WTC11 (cell line): ENCODE data around the gene SNAPC1. TPM values are rescaled to one million over a fixed set of nuclear protein-coding genes. Genes with fewer than 3 reads are reported as not detected.
"Not testable (repeated sequence)": the region's sequence is repeated elsewhere in the genome, so short reads cannot be mapped to it uniquely, and the experiment has no call there.

Source experiments
- ATAC-seq: fragments of 200-7000 bp; cut with Tn5 transposase; 2 replicates; pipeline ENCODE4 v1.10.0; 2021; ENCODE audit warnings: mild to moderate bottlenecking, moderate library complexity
- CTCF ChIA-PET: fragments of 300-600 bp; sonication (Branson Sonifier 250); formaldehyde crosslinking; loops from one replicate; lab custom pipeline; 2021; ENCODE audit warnings: antibody characterized with exemption; lab: Charles Lee
- POLR2A ChIA-PET: fragments of 350-600 bp; sonication (Branson Sonifier 250); formaldehyde crosslinking; loops from one replicate; lab custom pipeline; 2021; ENCODE audit warnings: antibody characterized with exemption; lab: Charles Lee
- DNase-seq: peaks from one replicate; pipeline ENCODE4 v3.0.0; 2021; ENCODE audit warnings: low spot score
- H3K27ac Mint-ChIP-seq: 2 replicates; pipeline ENCODE4 v1.8.0; 2021; ENCODE audit warnings: mixed read lengths
- H3K27me3 Mint-ChIP-seq: 2 replicates; pipeline ENCODE4 v1.8.0; 2021; ENCODE audit warnings: low read depth, mild to moderate bottlenecking, moderate library complexity, mixed read lengths
- H3K36me3 Mint-ChIP-seq: 2 replicates; pipeline ENCODE4 v1.8.0; 2021; ENCODE audit warnings: mixed read lengths
- H3K4me1 Mint-ChIP-seq: 2 replicates; pipeline ENCODE4 v1.8.0; 2022; ENCODE audit warnings: mixed read lengths
- H3K4me3 Mint-ChIP-seq: 2 replicates; pipeline ENCODE4 v1.8.0; 2021; ENCODE audit warnings: mild to moderate bottlenecking, moderate library complexity, mixed read lengths
- H3K9me3 Mint-ChIP-seq: 2 replicates; pipeline ENCODE4 v1.8.0; 2021; ENCODE audit warnings: mixed read lengths
- ATF1 ChIP-seq: sonication (generic); formaldehyde crosslinking; IDR thresholded peaks from 2 replicates; pipeline ENCODE4 v1.8.1; 2023; ENCODE audit warnings: mild to moderate bottlenecking, moderate library complexity, missing genetic modification reagents
- CBFB ChIP-seq: sonication (generic); formaldehyde crosslinking; IDR thresholded peaks from 2 replicates; pipeline ENCODE4 v1.8.1; 2022; ENCODE audit warnings: mild to moderate bottlenecking, low read depth, missing genetic modification reagents
- ESRRA ChIP-seq: sonication (generic); formaldehyde crosslinking; IDR thresholded peaks from 2 replicates; pipeline ENCODE4 v1.8.1; 2022; ENCODE audit warnings: mild to moderate bottlenecking, missing genetic modification reagents, borderline replicate concordance
- MAX ChIP-seq: sonication (generic); formaldehyde crosslinking; IDR thresholded peaks from 2 replicates; pipeline ENCODE4 v1.8.0; 2022; ENCODE audit warnings: mild to moderate bottlenecking, missing genetic modification reagents
- SP1 ChIP-seq: sonication (generic); formaldehyde crosslinking; conservative IDR thresholded peaks from 2 replicates; pipeline ENCODE4 v1.8.1; 2022; ENCODE audit warnings: missing genetic modification reagents
- STAT6 ChIP-seq: sonication (generic); formaldehyde crosslinking; conservative IDR thresholded peaks from 2 replicates; pipeline ENCODE4 v1.8.1; 2023; ENCODE audit warnings: mild to moderate bottlenecking, low read depth, missing genetic modification reagents, moderate library complexity
- TCF7 ChIP-seq: sonication (generic); formaldehyde crosslinking; IDR thresholded peaks from 2 replicates; pipeline ENCODE4 v1.8.0; 2022; ENCODE audit warnings: mild to moderate bottlenecking, low read depth, missing genetic modification reagents, moderate library complexity
- TEAD1 ChIP-seq: sonication (generic); formaldehyde crosslinking; IDR thresholded peaks from 2 replicates; pipeline ENCODE4 v1.8.0; 2022; ENCODE audit warnings: mild to moderate bottlenecking, missing genetic modification reagents
- TEAD4 ChIP-seq: sonication (generic); formaldehyde crosslinking; IDR thresholded peaks from 2 replicates; pipeline ENCODE4 v1.8.0; 2022; ENCODE audit warnings: mild to moderate bottlenecking, missing genetic modification reagents
- TP53 ChIP-seq: sonication (generic); formaldehyde crosslinking; IDR thresholded peaks from 2 replicates; pipeline ENCODE4 v1.8.1; 2023; ENCODE audit warnings: mild to moderate bottlenecking, missing genetic modification reagents
- USF2 ChIP-seq: sonication (generic); formaldehyde crosslinking; IDR thresholded peaks from 2 replicates; pipeline ENCODE4 v1.8.1; 2023; ENCODE audit warnings: mild to moderate bottlenecking, missing genetic modification reagents, moderate library complexity
- ZMAT4 ChIP-seq: fragments of 250-450 bp; sonication (Bioruptor Pico); IDR thresholded peaks from 2 replicates; pipeline ENCODE4 v1.9.0; 2021; ENCODE audit warnings: mild to moderate bottlenecking
- ZNF138 ChIP-seq: sonication (generic); formaldehyde crosslinking; conservative IDR thresholded peaks from 2 replicates; pipeline ENCODE4 v1.8.1; 2022; ENCODE audit warnings: mild to moderate bottlenecking, moderate library complexity, missing genetic modification reagents
- ZSCAN18 ChIP-seq: fragments of 250-450 bp; sonication (Bioruptor Pico); IDR thresholded peaks from 2 replicates; pipeline ENCODE4 v2.1.2; 2022; ENCODE audit warnings: mild to moderate bottlenecking, moderate library complexity
- total RNA-seq: library from RNA; stranded (reverse); gene quantifications from 3 replicates; pipeline ENCODE4 v1.2.3, GENCODE V29; 2021
- TF ChIP-seq, protein P1 (sequence below): sonication (generic); formaldehyde crosslinking; IDR thresholded peaks from 2 replicates; pipeline ENCODE4 v1.8.0; 2022; ENCODE audit warnings: mild to moderate bottlenecking, missing genetic modification reagents
- TF ChIP-seq, protein P2 (sequence below): sonication (generic); formaldehyde crosslinking; IDR thresholded peaks from 2 replicates; pipeline ENCODE4 v1.8.0; 2023; ENCODE audit warnings: missing genetic modification reagents, mild to moderate bottlenecking, borderline replicate concordance
- TF ChIP-seq, protein P3 (sequence below): sonication (generic); formaldehyde crosslinking; IDR thresholded peaks from 2 replicates; pipeline ENCODE4 v1.8.1; 2023; ENCODE audit warnings: mild to moderate bottlenecking, missing genetic modification reagents, borderline replicate concordance

The SNAPC1 gene
- total RNA-seq, 1 experiment from 2014 or later, result 9.5 TPM

GRCh38 chr14:61755382-61755742 lies 6.9 kb upstream of the SNAPC1 start:
- H3K36me3 Mint-ChIP-seq, POLR2A ChIA-PET, H3K27me3 Mint-ChIP-seq, H3K4me3 Mint-ChIP-seq, CTCF ChIA-PET, H3K9me3 Mint-ChIP-seq, ATAC-seq: not testable (repeated sequence)
- peak overlapping the region; percentile 73 for H3K27ac Mint-ChIP-seq
- TF ChIP-seq TEAD1 (peak; percentile 100), SP1 (CRISPR knock-in tag) (0 out of 2 replicates have a peak, but pooled peaks have one; percentile 44), MAX (CRISPR knock-in tag) (peak; percentile 30; the same call in 1 of the 2 replicates), USF2 (CRISPR knock-in tag) (peak; percentile 51), TEAD4 (CRISPR knock-in tag) (peak; percentile 99)
- TF ChIP-seq, protein P1, sequence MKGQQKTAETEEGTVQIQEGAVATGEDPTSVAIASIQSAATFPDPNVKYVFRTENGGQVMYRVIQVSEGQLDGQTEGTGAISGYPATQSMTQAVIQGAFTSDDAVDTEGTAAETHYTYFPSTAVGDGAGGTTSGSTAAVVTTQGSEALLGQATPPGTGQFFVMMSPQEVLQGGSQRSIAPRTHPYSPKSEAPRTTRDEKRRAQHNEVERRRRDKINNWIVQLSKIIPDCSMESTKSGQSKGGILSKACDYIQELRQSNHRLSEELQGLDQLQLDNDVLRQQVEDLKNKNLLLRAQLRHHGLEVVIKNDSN (CRISPR knock-in tag), result peak; percentile 78
- peak; percentile 25 for DNase-seq
- peaks cover 38% of the 10 kb centered on the region for H3K4me1 Mint-ChIP-seq

- H3K27me3 Mint-ChIP-seq, result no peaks in the 10 kb centered on the region
- H3K9me3 Mint-ChIP-seq, result peaks cover 8% of the 10 kb centered on the region
- H3K36me3 Mint-ChIP-seq, result no peaks in the 10 kb centered on the region
- H3K4me3 Mint-ChIP-seq, result no peak overlapping the region
- peaks cover 34% of the 10 kb centered on the region for H3K4me1 Mint-ChIP-seq
- no peak for ATAC-seq
- no peak for DNase-seq
- CTCF ChIA-PET, result interaction anchor here (1.0 kb wide), 1 partner anchor 82 kb away, joined by 4 read pairs; no protein-coding TSS in a partner anchor
- POLR2A ChIA-PET, result no interaction called here
- TF ChIP-seq ZNF138 (CRISPR knock-in tag) (no peak), TP53 (CRISPR knock-in tag) (no peak)
- TF ChIP-seq, protein P2, sequence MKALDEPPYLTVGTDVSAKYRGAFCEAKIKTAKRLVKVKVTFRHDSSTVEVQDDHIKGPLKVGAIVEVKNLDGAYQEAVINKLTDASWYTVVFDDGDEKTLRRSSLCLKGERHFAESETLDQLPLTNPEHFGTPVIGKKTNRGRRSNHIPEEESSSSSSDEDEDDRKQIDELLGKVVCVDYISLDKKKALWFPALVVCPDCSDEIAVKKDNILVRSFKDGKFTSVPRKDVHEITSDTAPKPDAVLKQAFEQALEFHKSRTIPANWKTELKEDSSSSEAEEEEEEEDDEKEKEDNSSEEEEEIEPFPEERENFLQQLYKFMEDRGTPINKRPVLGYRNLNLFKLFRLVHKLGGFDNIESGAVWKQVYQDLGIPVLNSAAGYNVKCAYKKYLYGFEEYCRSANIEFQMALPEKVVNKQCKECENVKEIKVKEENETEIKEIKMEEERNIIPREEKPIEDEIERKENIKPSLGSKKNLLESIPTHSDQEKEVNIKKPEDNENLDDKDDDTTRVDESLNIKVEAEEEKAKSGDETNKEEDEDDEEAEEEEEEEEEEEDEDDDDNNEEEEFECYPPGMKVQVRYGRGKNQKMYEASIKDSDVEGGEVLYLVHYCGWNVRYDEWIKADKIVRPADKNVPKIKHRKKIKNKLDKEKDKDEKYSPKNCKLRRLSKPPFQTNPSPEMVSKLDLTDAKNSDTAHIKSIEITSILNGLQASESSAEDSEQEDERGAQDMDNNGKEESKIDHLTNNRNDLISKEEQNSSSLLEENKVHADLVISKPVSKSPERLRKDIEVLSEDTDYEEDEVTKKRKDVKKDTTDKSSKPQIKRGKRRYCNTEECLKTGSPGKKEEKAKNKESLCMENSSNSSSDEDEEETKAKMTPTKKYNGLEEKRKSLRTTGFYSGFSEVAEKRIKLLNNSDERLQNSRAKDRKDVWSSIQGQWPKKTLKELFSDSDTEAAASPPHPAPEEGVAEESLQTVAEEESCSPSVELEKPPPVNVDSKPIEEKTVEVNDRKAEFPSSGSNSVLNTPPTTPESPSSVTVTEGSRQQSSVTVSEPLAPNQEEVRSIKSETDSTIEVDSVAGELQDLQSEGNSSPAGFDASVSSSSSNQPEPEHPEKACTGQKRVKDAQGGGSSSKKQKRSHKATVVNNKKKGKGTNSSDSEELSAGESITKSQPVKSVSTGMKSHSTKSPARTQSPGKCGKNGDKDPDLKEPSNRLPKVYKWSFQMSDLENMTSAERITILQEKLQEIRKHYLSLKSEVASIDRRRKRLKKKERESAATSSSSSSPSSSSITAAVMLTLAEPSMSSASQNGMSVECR (CRISPR knock-in tag), result no peak
- H3K27ac Mint-ChIP-seq, result peak overlapping the region; percentile 79
These were observed 6.1 kb upstream of the SNAPC1 start for GRCh38 chr14:61756135-61756534.

DNA sequence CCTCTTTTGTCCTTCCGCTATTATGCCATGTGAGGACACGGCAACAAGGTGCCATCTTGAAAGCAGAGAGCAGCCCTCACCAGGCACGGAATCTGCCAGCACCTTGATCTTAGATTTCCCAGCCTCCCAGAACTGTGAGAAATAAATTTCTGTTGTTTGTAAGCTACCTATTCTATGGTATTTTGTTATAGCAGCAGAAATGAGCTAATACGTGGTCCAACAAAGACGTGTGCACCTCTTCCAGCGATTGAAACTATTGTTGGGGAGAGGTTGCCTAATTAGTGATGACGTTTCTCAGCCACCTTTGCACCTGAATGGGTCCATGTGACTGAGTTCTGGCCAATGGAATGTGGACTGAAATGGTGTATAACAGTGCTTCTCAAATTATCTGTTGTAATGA lies 2.3 kb upstream of the SNAPC1 start:
- H3K4me1 Mint-ChIP-seq, result peaks cover 33% of the 10 kb centered on the region
- POLR2A ChIA-PET, result no interaction called here
- no peaks in the 10 kb centered on the region for H3K27me3 Mint-ChIP-seq
- CTCF ChIA-PET, result no interaction called here
- no peak overlapping the region for H3K4me3 Mint-ChIP-seq
- H3K27ac Mint-ChIP-seq, result no peak overlapping the region
- DNase-seq (no peak), ATAC-seq (no peak)
- H3K36me3 Mint-ChIP-seq, result no peaks in the 10 kb centered on the region
- peaks cover 8% of the 10 kb centered on the region for H3K9me3 Mint-ChIP-seq
- no peak for TF ChIP-seq ATF1
- no peak for TF ChIP-seq ZSCAN18 (CRISPR knock-in tag)
- TF ChIP-seq, protein P3, sequence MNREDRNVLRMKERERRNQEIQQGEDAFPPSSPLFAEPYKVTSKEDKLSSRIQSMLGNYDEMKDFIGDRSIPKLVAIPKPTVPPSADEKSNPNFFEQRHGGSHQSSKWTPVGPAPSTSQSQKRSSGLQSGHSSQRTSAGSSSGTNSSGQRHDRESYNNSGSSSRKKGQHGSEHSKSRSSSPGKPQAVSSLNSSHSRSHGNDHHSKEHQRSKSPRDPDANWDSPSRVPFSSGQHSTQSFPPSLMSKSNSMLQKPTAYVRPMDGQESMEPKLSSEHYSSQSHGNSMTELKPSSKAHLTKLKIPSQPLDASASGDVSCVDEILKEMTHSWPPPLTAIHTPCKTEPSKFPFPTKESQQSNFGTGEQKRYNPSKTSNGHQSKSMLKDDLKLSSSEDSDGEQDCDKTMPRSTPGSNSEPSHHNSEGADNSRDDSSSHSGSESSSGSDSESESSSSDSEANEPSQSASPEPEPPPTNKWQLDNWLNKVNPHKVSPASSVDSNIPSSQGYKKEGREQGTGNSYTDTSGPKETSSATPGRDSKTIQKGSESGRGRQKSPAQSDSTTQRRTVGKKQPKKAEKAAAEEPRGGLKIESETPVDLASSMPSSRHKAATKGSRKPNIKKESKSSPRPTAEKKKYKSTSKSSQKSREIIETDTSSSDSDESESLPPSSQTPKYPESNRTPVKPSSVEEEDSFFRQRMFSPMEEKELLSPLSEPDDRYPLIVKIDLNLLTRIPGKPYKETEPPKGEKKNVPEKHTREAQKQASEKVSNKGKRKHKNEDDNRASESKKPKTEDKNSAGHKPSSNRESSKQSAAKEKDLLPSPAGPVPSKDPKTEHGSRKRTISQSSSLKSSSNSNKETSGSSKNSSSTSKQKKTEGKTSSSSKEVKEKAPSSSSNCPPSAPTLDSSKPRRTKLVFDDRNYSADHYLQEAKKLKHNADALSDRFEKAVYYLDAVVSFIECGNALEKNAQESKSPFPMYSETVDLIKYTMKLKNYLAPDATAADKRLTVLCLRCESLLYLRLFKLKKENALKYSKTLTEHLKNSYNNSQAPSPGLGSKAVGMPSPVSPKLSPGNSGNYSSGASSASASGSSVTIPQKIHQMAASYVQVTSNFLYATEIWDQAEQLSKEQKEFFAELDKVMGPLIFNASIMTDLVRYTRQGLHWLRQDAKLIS, result no peak
- TF ChIP-seq ZMAT4 (CRISPR knock-in tag), result no peak
- no peak for TF ChIP-seq STAT6 (CRISPR knock-in tag)
- no peak for TF ChIP-seq TCF7 (CRISPR knock-in tag)
- no peak for TF ChIP-seq ESRRA (CRISPR knock-in tag)
- no peak for TF ChIP-seq CBFB (CRISPR knock-in tag)
